ENCODE data around the gene SIK2.
"Not testable (repeated sequence)": the region's sequence is repeated elsewhere in the genome, so short reads cannot be mapped to it uniquely, and the experiment has no call there.

Gene SIK2

DNA sequence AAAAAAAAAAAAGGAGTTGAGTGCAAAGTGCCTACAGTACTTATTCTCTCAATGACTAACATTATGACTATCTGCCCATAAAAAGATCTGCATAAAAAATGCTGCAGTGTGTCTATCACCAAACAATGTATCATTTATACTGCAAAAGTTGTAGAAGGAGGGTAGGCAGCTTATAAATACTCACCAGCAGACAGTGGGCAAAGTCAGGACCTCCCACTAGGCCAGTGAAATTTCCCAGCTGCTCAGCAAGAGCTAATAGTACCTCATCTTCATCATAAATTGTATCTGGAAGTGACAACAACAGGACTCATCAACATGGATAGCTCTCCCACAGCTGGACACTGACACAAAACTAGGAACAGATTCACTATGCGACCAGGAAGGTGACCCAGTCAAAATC, 162.4 kb downstream of the SIK2 start:
- H3K4me3 ChIP-seq (ENCODE audit: low read depth, low read length): peak overlapping the region; percentile 95
- no peak for DNase-seq (ENCODE audit: low read depth, low spot score)
- ChIA-PET CTCF (interaction anchor here (0.8 to 13.3 kb wide), 8 partner anchors 8 to 318 kb away, joined by 3 to 137 read pairs (median 4); partner anchors contain the start of gene SIK2), POLR2A (interaction anchor here (0.7 to 1.7 kb wide), 2 partner anchors 109 to 162 kb away, joined by 3 to 4 read pairs; no protein-coding TSS in a partner anchor)
- TF ChIP-seq, protein P1, sequence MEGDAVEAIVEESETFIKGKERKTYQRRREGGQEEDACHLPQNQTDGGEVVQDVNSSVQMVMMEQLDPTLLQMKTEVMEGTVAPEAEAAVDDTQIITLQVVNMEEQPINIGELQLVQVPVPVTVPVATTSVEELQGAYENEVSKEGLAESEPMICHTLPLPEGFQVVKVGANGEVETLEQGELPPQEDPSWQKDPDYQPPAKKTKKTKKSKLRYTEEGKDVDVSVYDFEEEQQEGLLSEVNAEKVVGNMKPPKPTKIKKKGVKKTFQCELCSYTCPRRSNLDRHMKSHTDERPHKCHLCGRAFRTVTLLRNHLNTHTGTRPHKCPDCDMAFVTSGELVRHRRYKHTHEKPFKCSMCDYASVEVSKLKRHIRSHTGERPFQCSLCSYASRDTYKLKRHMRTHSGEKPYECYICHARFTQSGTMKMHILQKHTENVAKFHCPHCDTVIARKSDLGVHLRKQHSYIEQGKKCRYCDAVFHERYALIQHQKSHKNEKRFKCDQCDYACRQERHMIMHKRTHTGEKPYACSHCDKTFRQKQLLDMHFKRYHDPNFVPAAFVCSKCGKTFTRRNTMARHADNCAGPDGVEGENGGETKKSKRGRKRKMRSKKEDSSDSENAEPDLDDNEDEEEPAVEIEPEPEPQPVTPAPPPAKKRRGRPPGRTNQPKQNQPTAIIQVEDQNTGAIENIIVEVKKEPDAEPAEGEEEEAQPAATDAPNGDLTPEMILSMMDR (IDR thresholded peaks at IDR 0.05; ENCODE audit: insufficient read depth, low read length, missing control alignments): no peak

DNA sequence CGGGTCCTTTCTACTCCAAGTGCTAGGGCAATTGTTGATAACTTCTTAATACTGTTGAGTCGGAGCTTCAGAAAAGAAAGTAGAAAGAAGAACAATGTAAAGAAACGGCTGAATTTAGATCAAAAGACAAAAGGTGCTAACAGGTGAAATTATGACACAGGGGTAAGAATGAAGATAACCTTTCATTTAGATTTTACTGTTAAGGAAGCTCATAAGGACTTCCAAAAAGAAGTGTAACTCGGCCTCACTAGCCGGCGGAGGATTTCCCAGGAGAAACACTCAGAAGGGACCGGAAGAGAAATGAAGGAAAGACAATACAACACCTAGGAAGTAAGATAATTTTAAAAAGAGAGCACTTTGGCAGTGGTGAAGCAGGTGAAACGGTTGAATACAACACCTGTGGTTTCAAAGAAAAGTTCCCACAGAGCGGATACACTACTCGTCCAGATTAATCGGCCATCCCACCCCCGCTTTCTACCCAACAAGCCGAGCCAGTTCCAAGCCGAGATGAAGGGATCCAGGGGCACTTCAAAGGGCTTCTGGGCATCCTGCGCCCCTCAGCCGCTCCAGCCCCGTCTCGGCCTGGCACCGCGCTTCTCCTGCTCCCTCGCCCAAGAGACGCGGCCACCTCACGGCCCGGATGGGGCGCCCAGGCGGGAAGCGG, 163.2 kb downstream of the SIK2 start:
- TF ChIP-seq, protein P1 (IDR thresholded peaks at IDR 0.05; ENCODE audit: insufficient read depth, low read length, missing control alignments): no peak
- POLR2A ChIA-PET: interaction anchor here (1.7 kb wide), 1 partner anchor 162 kb away, joined by 3 read pairs; no protein-coding TSS in a partner anchor
- CTCF ChIA-PET: interaction anchor here (0.7 to 13.3 kb wide), 11 partner anchors 9 to 319 kb away, joined by 3 to 137 read pairs (median 4); partner anchors contain the start of gene SIK2
- no peak for DNase-seq (ENCODE audit: low read depth, low spot score)
- H3K4me3 ChIP-seq (ENCODE audit: low read depth, low read length): peak overlapping the region; percentile 95

GRCh38 chr11:111765984-111766833, 164.0 kb downstream of the SIK2 start, which contains the start of gene PPP2R1B:
Gene PPP2R1B, minus strand, starts transcription at chr11:111766389. Its CDS starts 28 bp downstream, at chr11:111766361.
- TF ChIP-seq, protein P1 (IDR thresholded peaks at IDR 0.05; ENCODE audit: insufficient read depth, low read length, missing control alignments): no peak
- ChIA-PET POLR2A (interaction anchor here (1.1 to 1.7 kb wide), 3 partner anchors 30 to 163 kb away, joined by 3 read pairs; no protein-coding TSS in a partner anchor), CTCF (interaction anchor here (0.8 to 13.3 kb wide), 14 partner anchors 10 to 202 kb away, joined by 3 to 137 read pairs (median 3); partner anchors contain the start of gene SIK2)
- peak within 1 kb of the TSS; percentile 95 for H3K4me3 ChIP-seq (ENCODE audit: low read depth, low read length)
- no peak for DNase-seq (ENCODE audit: low read depth, low spot score)

- CTCF ChIA-PET: interaction anchor here (0.8 to 13.3 kb wide), 15 partner anchors 10 to 313 kb away, joined by 3 to 137 read pairs (median 3); partner anchors contain the start of gene SIK2
- H3K4me3 ChIP-seq (ENCODE audit: low read depth, low read length): peak overlapping the region; percentile 95
- POLR2A ChIA-PET: interaction anchor here (1.1 to 1.4 kb wide), 2 partner anchors 29 to 164 kb away, joined by 3 read pairs; no protein-coding TSS in a partner anchor
- TF ChIP-seq, protein P1 (IDR thresholded peaks at IDR 0.05; ENCODE audit: insufficient read depth, low read length, missing control alignments): no peak
- DNase-seq (ENCODE audit: low read depth, low spot score): no peak
These were observed 164.5 kb downstream of the SIK2 start for GRCh38 chr11:111766834-111767142.

GRCh38 chr11:111770581-111771134, 168.4 kb downstream of the SIK2 start:
- DNase-seq (ENCODE audit: low read depth, low spot score): no peak
- TF ChIP-seq, protein P1 (IDR thresholded peaks at IDR 0.05; ENCODE audit: insufficient read depth, low read length, missing control alignments): no peak
- H3K4me3 ChIP-seq (ENCODE audit: low read depth, low read length): no peak overlapping the region
- CTCF ChIA-PET: interaction anchor here (1.1 to 13.3 kb wide), 4 partner anchors 73 to 316 kb away, joined by 3 to 137 read pairs (median 6); partner anchors contain the start of gene SIK2
- POLR2A ChIA-PET: no interaction called here

GRCh38 chr11:111771205-111771604, 169.0 kb downstream of the SIK2 start:
- DNase-seq (ENCODE audit: low read depth, low spot score); POLR2A ChIA-PET: not testable (repeated sequence)
- CTCF ChIA-PET: interaction anchor here (0.9 to 13.3 kb wide), 5 partner anchors 73 to 316 kb away, joined by 3 to 137 read pairs (median 4); partner anchors contain the start of gene SIK2

More at GRCh38 chr11:111771205-111771604, 169.0 kb downstream of the SIK2 start:
- not testable (repeated sequence) for H3K4me3 ChIP-seq (ENCODE audit: low read depth, low read length)
